KMS-11 (cell line): ENCODE data around the gene PPM1K.
"Not testable (repeated sequence)": the region's sequence is repeated elsewhere in the genome, so short reads cannot be mapped to it uniquely, and the experiment has no call there.

Source experiments
- H2AFZ ChIP-seq: fragments of 200-600 bp; sonication (generic); 2 replicates; pipeline ENCODE4 v1.6.1; 2016; ENCODE audit warnings: antibody characterized with exemption, mixed run types, low read depth
- H3K27ac ChIP-seq: fragments of 200-600 bp; sonication (generic); 2 replicates; pipeline ENCODE4 v1.6.1; 2016; ENCODE audit warnings: mild to moderate bottlenecking, mixed run types
- H3K27me3 ChIP-seq: fragments of 200-600 bp; sonication (generic); 2 replicates; pipeline ENCODE4 v1.6.1; 2017; ENCODE audit warnings: mild to moderate bottlenecking, low read depth, mixed run types, moderate library complexity; ENCODE audit not compliant: insufficient read depth
- H3K36me3 ChIP-seq: fragments of 200-600 bp; sonication (generic); 2 replicates; pipeline ENCODE4 v1.6.1; 2017; ENCODE audit warnings: mild to moderate bottlenecking, mixed run types; ENCODE audit not compliant: insufficient read depth
- H3K4me1 ChIP-seq: fragments of 200-600 bp; sonication (generic); 2 replicates; pipeline ENCODE4 v1.6.1; 2016; ENCODE audit warnings: mild to moderate bottlenecking, low read depth, mixed run types; ENCODE audit not compliant: poor library complexity, severe bottlenecking
- H3K4me2 ChIP-seq: fragments of 200-600 bp; sonication (generic); 2 replicates; pipeline ENCODE4 v1.7.0; 2016; ENCODE audit warnings: mild to moderate bottlenecking, mixed run types
- H3K4me3 ChIP-seq: fragments of 200-600 bp; sonication (generic); IDR thresholded peaks from 2 replicates; pipeline ENCODE4 v1.6.1; 2017; ENCODE audit warnings: low read depth, low read length, mixed read lengths; ENCODE audit not compliant: insufficient read depth
- H3K79me2 ChIP-seq: fragments of 200-600 bp; sonication (generic); 2 replicates; pipeline ENCODE4 v1.6.1; 2016; ENCODE audit warnings: low read depth, mixed run types; ENCODE audit not compliant: insufficient read depth
- H3K9ac ChIP-seq: fragments of 200-600 bp; sonication (generic); 2 replicates; pipeline ENCODE4 v1.6.1; 2016; ENCODE audit warnings: mild to moderate bottlenecking, mixed run types
- H4K20me1 ChIP-seq: fragments of 200-600 bp; sonication (generic); 2 replicates; pipeline ENCODE4 v1.6.1; 2016; ENCODE audit warnings: mild to moderate bottlenecking, mixed run types; ENCODE audit not compliant: insufficient read depth
- CTCF ChIP-seq: fragments of 200-600 bp; sonication (generic); conservative IDR thresholded peaks from 2 replicates; pipeline ENCODE4 v1.6.1; 2017; ENCODE audit warnings: low read depth, mild to moderate bottlenecking, antibody characterized with exemption, low read length, moderate library complexity, mixed read lengths

Gene PPM1K

GRCh38 chr4:88320224-88320779, 35.9 kb upstream of the PPM1K start:
- H2AFZ ChIP-seq, result peak overlapping the region; percentile 96
- H3K4me1 ChIP-seq, result peaks cover 23% of the 10 kb centered on the region
- no peaks in the 10 kb centered on the region for H3K36me3 ChIP-seq
- no peaks in the 10 kb centered on the region for H3K79me2 ChIP-seq
- no peak for TF ChIP-seq CTCF
- peak overlapping the region; percentile 67 for H3K4me3 ChIP-seq
- no peaks in the 10 kb centered on the region for H3K27me3 ChIP-seq
- H4K20me1 ChIP-seq, result no peaks in the 10 kb centered on the region
- H3K4me2 ChIP-seq, result peak overlapping the region; percentile 95
- peak overlapping the region; percentile 79 for H3K27ac ChIP-seq
- peak overlapping the region; percentile 44; the same call in 1 of the 2 replicates for H3K9ac ChIP-seq

DNA sequence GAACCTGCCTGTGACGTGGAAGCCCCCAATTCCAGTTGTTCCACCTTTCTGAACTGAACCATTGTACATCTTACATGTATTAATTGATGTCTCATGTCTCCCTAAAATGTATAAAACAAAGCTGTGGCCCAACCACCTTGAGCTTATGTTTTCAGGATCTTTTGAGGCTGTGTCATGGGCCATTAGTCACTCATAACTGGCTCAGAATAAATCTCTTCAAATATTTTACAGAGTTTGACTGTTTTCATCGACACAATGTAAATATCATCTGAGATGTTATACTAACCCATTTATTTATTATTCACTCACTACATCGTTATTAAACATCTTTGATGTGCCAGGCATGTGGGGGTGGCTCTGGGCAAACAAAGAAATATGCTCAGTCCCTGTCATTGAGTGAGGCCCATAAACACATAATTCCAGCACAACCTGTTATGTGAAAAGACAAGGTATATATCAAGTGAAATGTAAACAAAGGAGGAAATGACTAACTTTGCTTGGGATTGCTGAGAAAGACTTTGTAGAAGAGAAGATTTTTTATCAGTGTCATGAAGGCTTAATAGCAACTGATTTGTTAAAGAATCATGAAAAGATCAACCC, 34.5 kb upstream of the PPM1K start:
- no peak overlapping the region for H3K27ac ChIP-seq
- H3K9ac ChIP-seq, result no peak overlapping the region
- peaks cover 23% of the 10 kb centered on the region for H3K4me1 ChIP-seq
- no peaks in the 10 kb centered on the region for H3K79me2 ChIP-seq
- no peaks in the 10 kb centered on the region for H4K20me1 ChIP-seq
- H3K36me3 ChIP-seq, result no peaks in the 10 kb centered on the region
- no peak for TF ChIP-seq CTCF
- no peak overlapping the region for H3K4me3 ChIP-seq
- H3K4me2 ChIP-seq, result no peak overlapping the region
- H2AFZ ChIP-seq, result no peak overlapping the region
- H3K27me3 ChIP-seq, result no peaks in the 10 kb centered on the region

DNA sequence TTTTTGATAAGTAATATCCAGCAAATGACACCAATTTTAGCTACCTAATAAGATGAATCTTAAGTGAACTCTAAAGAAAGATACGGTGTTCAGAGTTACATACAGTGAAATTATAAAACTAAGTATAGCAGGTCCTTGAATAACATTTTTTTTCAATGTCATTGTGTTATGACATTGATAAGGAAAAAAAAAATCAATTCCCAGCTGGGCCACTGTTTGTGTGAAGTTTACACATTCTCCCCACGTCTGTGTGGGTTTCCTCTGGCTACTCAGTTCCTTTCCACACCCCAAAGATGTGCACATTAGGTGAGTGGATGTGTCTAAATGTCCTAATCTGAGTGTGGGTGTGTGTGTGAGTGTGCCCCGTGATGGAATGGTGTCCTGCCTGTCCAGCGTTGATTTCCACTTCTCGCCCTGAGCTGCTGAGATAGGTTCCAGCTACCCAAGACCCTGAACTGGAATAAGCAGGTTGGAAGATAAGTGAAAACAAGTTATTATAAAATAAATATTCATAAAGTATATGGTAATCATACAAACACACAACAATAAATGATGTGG, 31.2 kb upstream of the PPM1K start:
- TF ChIP-seq CTCF, result no peak
- H4K20me1 ChIP-seq, result no peaks in the 10 kb centered on the region

GRCh38 chr4:88313088-88313624, 28.8 kb upstream of the PPM1K start:
- not testable (repeated sequence) for H3K36me3 ChIP-seq, H3K27ac ChIP-seq, H3K9ac ChIP-seq, H2AFZ ChIP-seq, H3K4me1 ChIP-seq, H3K27me3 ChIP-seq, H3K79me2 ChIP-seq, H4K20me1 ChIP-seq, H3K4me2 ChIP-seq, H3K4me3 ChIP-seq

More for the DNA sequence above, 31.2 kb upstream of the PPM1K start:
- H3K4me1 ChIP-seq, result peaks cover 10% of the 10 kb centered on the region
- H3K4me2 ChIP-seq, result no peak overlapping the region
- no peak overlapping the region for H3K27ac ChIP-seq
- no peaks in the 10 kb centered on the region for H3K36me3 ChIP-seq
- no peaks in the 10 kb centered on the region for H3K27me3 ChIP-seq
- H3K9ac ChIP-seq, result no peak overlapping the region
- no peak overlapping the region for H3K4me3 ChIP-seq
- H2AFZ ChIP-seq, result no peak overlapping the region
- no peaks in the 10 kb centered on the region for H3K79me2 ChIP-seq

- no peak overlapping the region for H3K27ac ChIP-seq
- no peak overlapping the region for H3K4me2 ChIP-seq
- H4K20me1 ChIP-seq, result no peaks in the 10 kb centered on the region
- H3K36me3 ChIP-seq, result no peaks in the 10 kb centered on the region
- no peaks in the 10 kb centered on the region for H3K27me3 ChIP-seq
- no peak for TF ChIP-seq CTCF
- no peak overlapping the region for H2AFZ ChIP-seq
- H3K4me3 ChIP-seq, result no peak overlapping the region
- no peaks in the 10 kb centered on the region for H3K79me2 ChIP-seq
- H3K4me1 ChIP-seq, result no peaks in the 10 kb centered on the region
- H3K9ac ChIP-seq, result no peak overlapping the region
Measured at GRCh38 chr4:88308587-88308986, 24.2 kb upstream of the PPM1K start.
